Neural cell (in vitro differentiated cells): ENCODE measurements around the gene EXOC6B.

Source experiments
- EP300 ChIP-seq: fragments of 450-650 bp; conservative IDR thresholded peaks from 2 replicates; pipeline ENCODE4 v1.6.1; 2014; ENCODE audit warnings: antibody characterized with exemption, mild to moderate bottlenecking, moderate library complexity; ENCODE audit not compliant: poor library complexity, severe bottlenecking
- EZH2 ChIP-seq: fragments of 200-600, 300-800 bp; shearing (Covaris generic), sonication (generic); IDR thresholded peaks from 2 replicates; pipeline ENCODE4 v1.6.1; 2014; ENCODE audit warnings: antibody characterized with exemption, low read length, borderline replicate concordance, mild to moderate bottlenecking; ENCODE audit not compliant: insufficient read depth, poor library complexity, severe bottlenecking
- POLR2AphosphoS5 ChIP-seq: IDR thresholded peaks from 2 replicates; pipeline ENCODE4 v1.6.1; 2012
- RAD21 ChIP-seq: fragments of 450-650 bp; conservative IDR thresholded peaks from 2 replicates; pipeline ENCODE4 v1.6.1; 2014; ENCODE audit warnings: antibody characterized with exemption, mild to moderate bottlenecking, moderate library complexity
- TAF1 ChIP-seq: IDR thresholded peaks from 2 replicates; pipeline ENCODE4 v1.6.1; 2012; ENCODE audit warnings: low read depth
- TF ChIP-seq, protein P1 (sequence below): fragments of 450-650 bp; IDR thresholded peaks from 2 replicates; pipeline ENCODE4 v1.5.1; 2014; ENCODE audit warnings: antibody characterized with exemption, mild to moderate bottlenecking, moderate library complexity; ENCODE audit not compliant: poor library complexity, severe bottlenecking

DNA sequence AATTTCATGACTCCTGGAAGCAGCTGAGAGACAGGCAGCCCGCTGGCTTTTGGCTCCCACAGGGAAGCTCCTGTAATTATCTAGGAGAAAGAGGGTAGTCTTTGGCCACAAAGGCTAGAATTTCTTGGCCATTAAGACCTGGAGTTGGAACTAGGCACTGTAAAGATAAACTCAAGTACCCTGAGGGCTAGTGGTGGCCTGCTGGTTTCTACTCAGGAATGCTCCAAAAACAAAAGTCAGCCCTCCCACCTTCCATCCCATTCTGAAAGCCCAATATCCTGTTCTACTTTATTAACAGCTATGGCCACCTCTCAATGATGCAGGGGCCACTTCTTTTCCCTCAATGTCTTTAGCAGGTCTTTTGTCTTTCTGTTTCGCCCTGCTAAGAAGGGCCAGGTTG lies 644.2 kb downstream of the EXOC6B start:
- TF ChIP-seq, protein P1, sequence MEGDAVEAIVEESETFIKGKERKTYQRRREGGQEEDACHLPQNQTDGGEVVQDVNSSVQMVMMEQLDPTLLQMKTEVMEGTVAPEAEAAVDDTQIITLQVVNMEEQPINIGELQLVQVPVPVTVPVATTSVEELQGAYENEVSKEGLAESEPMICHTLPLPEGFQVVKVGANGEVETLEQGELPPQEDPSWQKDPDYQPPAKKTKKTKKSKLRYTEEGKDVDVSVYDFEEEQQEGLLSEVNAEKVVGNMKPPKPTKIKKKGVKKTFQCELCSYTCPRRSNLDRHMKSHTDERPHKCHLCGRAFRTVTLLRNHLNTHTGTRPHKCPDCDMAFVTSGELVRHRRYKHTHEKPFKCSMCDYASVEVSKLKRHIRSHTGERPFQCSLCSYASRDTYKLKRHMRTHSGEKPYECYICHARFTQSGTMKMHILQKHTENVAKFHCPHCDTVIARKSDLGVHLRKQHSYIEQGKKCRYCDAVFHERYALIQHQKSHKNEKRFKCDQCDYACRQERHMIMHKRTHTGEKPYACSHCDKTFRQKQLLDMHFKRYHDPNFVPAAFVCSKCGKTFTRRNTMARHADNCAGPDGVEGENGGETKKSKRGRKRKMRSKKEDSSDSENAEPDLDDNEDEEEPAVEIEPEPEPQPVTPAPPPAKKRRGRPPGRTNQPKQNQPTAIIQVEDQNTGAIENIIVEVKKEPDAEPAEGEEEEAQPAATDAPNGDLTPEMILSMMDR = no peak
- no peak for TF ChIP-seq RAD21
- TF ChIP-seq EZH2 = no peak
- TF ChIP-seq TAF1 = no peak
- no peak for TF ChIP-seq POLR2AphosphoS5
- no peak for TF ChIP-seq EP300
